K562 (cell line): Measurements from ENCODE around the gene ALDOC. TPM values are rescaled to one million over a fixed set of nuclear protein-coding genes. Genes with fewer than 3 reads are reported as not detected.

ENCODE experiments used
- CEBPB ChIP-seq: fragments of 450-650 bp; IDR thresholded peaks from 2 replicates; pipeline ENCODE4 v1.6.1; 2016; ENCODE audit warnings: missing genetic modification characterization, missing compliant biosample characterization
- CXXC5 ChIP-seq: fragments of 250-450 bp; sonication (Bioruptor Pico); IDR thresholded peaks from 2 replicates; pipeline ENCODE4 v1.8.0; 2022; ENCODE audit warnings: inconsistent platforms, mild to moderate bottlenecking, moderate library complexity
- E2F3 ChIP-seq: fragments of 250-450 bp; sonication (Bioruptor Pico); IDR thresholded peaks from 2 replicates; pipeline ENCODE4 v1.4.0; 2020; ENCODE audit warnings: mild to moderate bottlenecking
- HOXB6 ChIP-seq: fragments of 250-450 bp; sonication (Bioruptor Pico); IDR thresholded peaks from 2 replicates; pipeline ENCODE4 v1.5.1; 2022; ENCODE audit warnings: mild to moderate bottlenecking, borderline replicate concordance
- IRF2 ChIP-seq: sonication (generic); formaldehyde crosslinking; IDR thresholded peaks from 2 replicates; pipeline ENCODE4 v1.8.1; 2022; ENCODE audit warnings: mild to moderate bottlenecking, missing genetic modification reagents
- MXI1 ChIP-seq: IDR thresholded peaks from 2 replicates; pipeline ENCODE4 v1.6.1; 2011; ENCODE audit warnings: low read depth, mild to moderate bottlenecking, improper control_type of control experiment, low read length
- SP2 ChIP-seq: IDR thresholded peaks from 2 replicates; pipeline ENCODE4 v1.6.1; 2011; ENCODE audit warnings: mild to moderate bottlenecking, low read depth, low read length, moderate library complexity; ENCODE audit not compliant: poor library complexity, severe bottlenecking; ENCODE audit errors: extremely low read depth
- ZHX1 ChIP-seq: fragments of 150-350 bp; conservative IDR thresholded peaks from 2 replicates; pipeline ENCODE4 v1.6.1; 2014; ENCODE audit warnings: low read length
- ZNF699 ChIP-seq: fragments of 250-450 bp; sonication (Bioruptor Pico); IDR thresholded peaks from 2 replicates; pipeline ENCODE4 v1.8.0; 2021; ENCODE audit warnings: mild to moderate bottlenecking, moderate library complexity; ENCODE audit not compliant: insufficient replicate concordance
- polyA plus RNA-seq, 8 experiments: library from polyadenylated mRNA; depleted of rRNA in 4 of 8; stranded (reverse) in 5 of 8; unstranded in 3 of 8; fragments of >200 nt; fragmentation: Nextera tagmentation in 2 of 8; fragmentation: Illumina TruSeq in 1 of 8; extraction: Ambion mirVana in 2 of 8; extraction: Trizol in 1 of 8; gene quantifications; 2 replicates each; pipeline versions ENCODE4 v1.2.1 to v1.2.3, GENCODE V29; 2011 to 2014; ENCODE audit warnings: inconsistent platforms in 1 of 8, missing spikeins in 1 of 8
- total RNA-seq, 7 experiments: library from RNA; depleted of rRNA in 6 of 7; stranded (reverse); fragments of >200 nt in 6 of 7; fragmentation: Illumina TruSeq in 2 of 7; extraction: Trizol in 2 of 7; gene quantifications; 2 replicates each; pipeline versions ENCODE4 v1.2.1 to v1.2.3, GENCODE V29; 2011 to 2021; ENCODE audit warnings: low replicate concordance in 1 of 7
- TF ChIP-seq, protein P1 (sequence below): fragments of 450-650 bp; IDR thresholded peaks from 2 replicates; pipeline ENCODE4 v1.7.1; 2018; ENCODE audit warnings: mild to moderate bottlenecking, low read depth; ENCODE audit not compliant: partially characterized antibody
- TF ChIP-seq, protein P2 (sequence below), 2 experiments: IDR thresholded peaks; 2 replicates each; pipeline ENCODE4 v1.6.1; 2012; ENCODE audit warnings: improper control_type of control experiment in 2 of 2, low read depth in 2 of 2, low read length in 2 of 2, borderline replicate concordance in 1 of 2
- TF ChIP-seq, protein P3 (sequence below), 2 experiments: fragments of 150-350 bp in 1 of 2; IDR thresholded peaks; 2 replicates each; pipeline ENCODE4 v1.6.1; 2012 to 2016; ENCODE audit warnings: low read depth in 2 of 2, low read length in 2 of 2, mild to moderate bottlenecking in 1 of 2, moderate library complexity in 1 of 2

ALDOC gene
- total and polyA plus RNA-seq, 9 of the 15 experiments (the other 6 are each of a cell fraction or from before 2014, with no cell fraction given), result 43.2 to 263 (median 99.2) TPM

DNA sequence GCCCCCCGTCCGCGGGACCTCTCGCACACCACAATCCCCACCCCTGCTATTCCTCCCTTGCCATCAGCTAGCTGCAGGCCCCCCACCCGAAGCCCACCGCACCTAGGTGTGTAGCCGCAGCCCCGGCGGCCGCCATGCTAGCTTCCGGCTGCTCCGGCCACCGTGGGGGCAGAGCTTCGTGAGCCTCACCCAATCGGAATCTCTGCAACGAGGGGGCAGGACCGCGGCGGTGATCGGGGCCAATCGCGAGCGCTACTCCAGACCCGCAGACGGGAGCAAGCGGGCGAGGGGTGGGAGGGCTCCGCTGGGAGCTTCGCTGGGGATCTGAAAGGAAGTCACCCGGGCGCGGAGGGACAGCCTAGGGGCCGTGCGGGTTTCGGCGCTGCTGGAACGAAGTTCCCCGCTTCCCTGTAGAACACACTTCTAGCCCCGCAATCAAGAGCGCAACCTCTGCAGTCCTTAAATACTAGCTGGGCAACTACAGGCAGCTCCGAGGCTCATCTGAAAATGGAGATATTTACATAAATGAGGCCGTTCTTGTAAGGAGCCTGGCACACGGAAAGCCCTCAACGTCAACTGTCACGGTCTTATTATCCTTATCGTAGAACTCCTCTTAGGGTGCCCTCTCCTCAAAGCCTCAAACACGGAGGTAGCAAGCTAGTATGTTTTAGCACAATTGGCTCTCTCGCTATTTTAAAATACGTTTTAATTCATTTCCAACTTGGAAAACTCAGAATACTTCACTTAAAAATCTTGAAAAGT, 5.2 kb downstream of the ALDOC start, which contains the start of gene PIGS (continued):
- TF ChIP-seq, protein P1, sequence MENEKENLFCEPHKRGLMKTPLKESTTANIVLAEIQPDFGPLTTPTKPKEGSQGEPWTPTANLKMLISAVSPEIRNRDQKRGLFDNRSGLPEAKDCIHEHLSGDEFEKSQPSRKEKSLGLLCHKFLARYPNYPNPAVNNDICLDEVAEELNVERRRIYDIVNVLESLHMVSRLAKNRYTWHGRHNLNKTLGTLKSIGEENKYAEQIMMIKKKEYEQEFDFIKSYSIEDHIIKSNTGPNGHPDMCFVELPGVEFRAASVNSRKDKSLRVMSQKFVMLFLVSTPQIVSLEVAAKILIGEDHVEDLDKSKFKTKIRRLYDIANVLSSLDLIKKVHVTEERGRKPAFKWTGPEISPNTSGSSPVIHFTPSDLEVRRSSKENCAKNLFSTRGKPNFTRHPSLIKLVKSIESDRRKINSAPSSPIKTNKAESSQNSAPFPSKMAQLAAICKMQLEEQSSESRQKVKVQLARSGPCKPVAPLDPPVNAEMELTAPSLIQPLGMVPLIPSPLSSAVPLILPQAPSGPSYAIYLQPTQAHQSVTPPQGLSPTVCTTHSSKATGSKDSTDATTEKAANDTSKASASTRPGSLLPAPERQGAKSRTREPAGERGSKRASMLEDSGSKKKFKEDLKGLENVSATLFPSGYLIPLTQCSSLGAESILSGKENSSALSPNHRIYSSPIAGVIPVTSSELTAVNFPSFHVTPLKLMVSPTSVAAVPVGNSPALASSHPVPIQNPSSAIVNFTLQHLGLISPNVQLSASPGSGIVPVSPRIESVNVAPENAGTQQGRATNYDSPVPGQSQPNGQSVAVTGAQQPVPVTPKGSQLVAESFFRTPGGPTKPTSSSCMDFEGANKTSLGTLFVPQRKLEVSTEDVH, result no peak
- peak; percentile 57 for TF ChIP-seq SP2
- TF ChIP-seq, protein P2, sequence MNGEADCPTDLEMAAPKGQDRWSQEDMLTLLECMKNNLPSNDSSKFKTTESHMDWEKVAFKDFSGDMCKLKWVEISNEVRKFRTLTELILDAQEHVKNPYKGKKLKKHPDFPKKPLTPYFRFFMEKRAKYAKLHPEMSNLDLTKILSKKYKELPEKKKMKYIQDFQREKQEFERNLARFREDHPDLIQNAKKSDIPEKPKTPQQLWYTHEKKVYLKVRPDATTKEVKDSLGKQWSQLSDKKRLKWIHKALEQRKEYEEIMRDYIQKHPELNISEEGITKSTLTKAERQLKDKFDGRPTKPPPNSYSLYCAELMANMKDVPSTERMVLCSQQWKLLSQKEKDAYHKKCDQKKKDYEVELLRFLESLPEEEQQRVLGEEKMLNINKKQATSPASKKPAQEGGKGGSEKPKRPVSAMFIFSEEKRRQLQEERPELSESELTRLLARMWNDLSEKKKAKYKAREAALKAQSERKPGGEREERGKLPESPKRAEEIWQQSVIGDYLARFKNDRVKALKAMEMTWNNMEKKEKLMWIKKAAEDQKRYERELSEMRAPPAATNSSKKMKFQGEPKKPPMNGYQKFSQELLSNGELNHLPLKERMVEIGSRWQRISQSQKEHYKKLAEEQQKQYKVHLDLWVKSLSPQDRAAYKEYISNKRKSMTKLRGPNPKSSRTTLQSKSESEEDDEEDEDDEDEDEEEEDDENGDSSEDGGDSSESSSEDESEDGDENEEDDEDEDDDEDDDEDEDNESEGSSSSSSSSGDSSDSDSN (IDR thresholded peaks at IDR 0.05; ENCODE audit: borderline replicate concordance in 1 of 2, low read depth in 2 of 2, low read length in 2 of 2), result peak; percentile 78 to 93; a peak in 3 of 4 replicates
- no peak for TF ChIP-seq ZHX1
- TF ChIP-seq IRF2 (CRISPR knock-in tag), result no peak
- TF ChIP-seq E2F3 (CRISPR knock-in tag), result no peak
- TF ChIP-seq, protein P3, sequence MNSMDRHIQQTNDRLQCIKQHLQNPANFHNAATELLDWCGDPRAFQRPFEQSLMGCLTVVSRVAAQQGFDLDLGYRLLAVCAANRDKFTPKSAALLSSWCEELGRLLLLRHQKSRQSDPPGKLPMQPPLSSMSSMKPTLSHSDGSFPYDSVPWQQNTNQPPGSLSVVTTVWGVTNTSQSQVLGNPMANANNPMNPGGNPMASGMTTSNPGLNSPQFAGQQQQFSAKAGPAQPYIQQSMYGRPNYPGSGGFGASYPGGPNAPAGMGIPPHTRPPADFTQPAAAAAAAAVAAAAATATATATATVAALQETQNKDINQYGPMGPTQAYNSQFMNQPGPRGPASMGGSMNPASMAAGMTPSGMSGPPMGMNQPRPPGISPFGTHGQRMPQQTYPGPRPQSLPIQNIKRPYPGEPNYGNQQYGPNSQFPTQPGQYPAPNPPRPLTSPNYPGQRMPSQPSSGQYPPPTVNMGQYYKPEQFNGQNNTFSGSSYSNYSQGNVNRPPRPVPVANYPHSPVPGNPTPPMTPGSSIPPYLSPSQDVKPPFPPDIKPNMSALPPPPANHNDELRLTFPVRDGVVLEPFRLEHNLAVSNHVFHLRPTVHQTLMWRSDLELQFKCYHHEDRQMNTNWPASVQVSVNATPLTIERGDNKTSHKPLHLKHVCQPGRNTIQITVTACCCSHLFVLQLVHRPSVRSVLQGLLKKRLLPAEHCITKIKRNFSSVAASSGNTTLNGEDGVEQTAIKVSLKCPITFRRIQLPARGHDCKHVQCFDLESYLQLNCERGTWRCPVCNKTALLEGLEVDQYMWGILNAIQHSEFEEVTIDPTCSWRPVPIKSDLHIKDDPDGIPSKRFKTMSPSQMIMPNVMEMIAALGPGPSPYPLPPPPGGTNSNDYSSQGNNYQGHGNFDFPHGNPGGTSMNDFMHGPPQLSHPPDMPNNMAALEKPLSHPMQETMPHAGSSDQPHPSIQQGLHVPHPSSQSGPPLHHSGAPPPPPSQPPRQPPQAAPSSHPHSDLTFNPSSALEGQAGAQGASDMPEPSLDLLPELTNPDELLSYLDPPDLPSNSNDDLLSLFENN (IDR thresholded peaks at IDR 0.05; ENCODE audit: low read depth in 2 of 2, low read length in 2 of 2), result no peak
- no peak for TF ChIP-seq MXI1
- no peak for TF ChIP-seq ZNF699 (CRISPR knock-in tag)
- TF ChIP-seq HOXB6 (CRISPR knock-in tag), result no peak
- TF ChIP-seq CXXC5, result peak; percentile 86
- no peak for TF ChIP-seq CEBPB
